HUES64 (cell line): ENCODE measurements around the gene CRABP2.

Experiments used
- H3K27ac ChIP-seq: 2 replicates; pipeline ENCODE4 v1.7.0; 2013; ENCODE audit warnings: low read depth, low read length, inconsistent platforms
- H3K27me3 ChIP-seq: 2 replicates; pipeline ENCODE4 v1.6.1; 2013; ENCODE audit warnings: mild to moderate bottlenecking, low read length; ENCODE audit not compliant: insufficient read depth
- H3K36me3 ChIP-seq: 2 replicates; pipeline ENCODE4 v1.6.1; 2013; ENCODE audit warnings: mild to moderate bottlenecking, low read length; ENCODE audit not compliant: insufficient read depth
- H3K4me1 ChIP-seq: 2 replicates; pipeline ENCODE4 v1.6.1; 2013; ENCODE audit warnings: mild to moderate bottlenecking, low read length, moderate library complexity; ENCODE audit not compliant: insufficient read depth
- H3K4me3 ChIP-seq: 2 replicates; pipeline ENCODE4 v1.5.1; 2013; ENCODE audit warnings: mild to moderate bottlenecking, low read length, moderate library complexity
- H3K9ac ChIP-seq: 2 replicates; pipeline ENCODE4 v1.6.1; 2013; ENCODE audit warnings: mild to moderate bottlenecking, low read depth, low read length
- H3K9me3 ChIP-seq: 2 replicates; pipeline ENCODE4 v1.6.1; 2013; ENCODE audit warnings: low read depth, low read length; ENCODE audit not compliant: insufficient read depth
- WGBS: fragments of 150-250, 120-280 bp; methylation state at CpG from one replicate; pipeline ENCODE4 v1.1.7; 2013; ENCODE audit warnings: missing lambda C conversion rate; 5-methylcytosine and 5-hydroxymethylcytosine counted together

Gene CRABP2

GRCh38 chr1:156696755-156697154, 8.6 kb downstream of the CRABP2 start:
- H3K36me3 ChIP-seq: peaks cover 36% of the 10 kb centered on the region
- no peak overlapping the region for H3K27ac ChIP-seq
- 92% methylated on average over 8 of the region's 8 CpGs for WGBS
- peaks cover 33% of the 10 kb centered on the region for H3K4me1 ChIP-seq
- H3K9ac ChIP-seq: no peak overlapping the region
- H3K27me3 ChIP-seq: no peaks in the 10 kb centered on the region
- H3K4me3 ChIP-seq: no peak overlapping the region
- H3K9me3 ChIP-seq: no peaks in the 10 kb centered on the region

DNA sequence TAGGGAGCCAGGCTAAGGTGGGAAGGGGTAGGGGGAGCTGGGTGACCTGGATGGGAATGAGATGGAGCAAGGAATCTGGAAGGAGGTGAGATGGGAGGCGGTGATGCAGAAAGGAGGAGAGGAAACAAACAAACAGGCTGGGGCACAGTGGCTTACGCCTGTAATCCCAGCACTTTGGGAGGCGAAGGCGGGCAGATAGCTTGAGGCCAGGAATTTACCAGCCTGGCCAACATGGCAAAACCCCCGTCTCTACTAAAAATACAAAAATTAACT, 10.8 kb downstream of the CRABP2 start:
- Histone ChIP-seq H3K27me3 (no peaks in the 10 kb centered on the region; the same call in 1 of the 2 replicates), H3K9me3 (no peaks in the 10 kb centered on the region), H3K4me3 (no peak overlapping the region; the same call in 1 of the 2 replicates), H3K4me1 (peaks cover 48% of the 10 kb centered on the region), H3K27ac (peak overlapping the region; percentile 92), H3K36me3 (peaks cover 16% of the 10 kb centered on the region), H3K9ac (peak overlapping the region; percentile 12; the same call in 1 of the 2 replicates)
- 70% methylated on average over 5 of the region's 5 CpGs for WGBS

DNA sequence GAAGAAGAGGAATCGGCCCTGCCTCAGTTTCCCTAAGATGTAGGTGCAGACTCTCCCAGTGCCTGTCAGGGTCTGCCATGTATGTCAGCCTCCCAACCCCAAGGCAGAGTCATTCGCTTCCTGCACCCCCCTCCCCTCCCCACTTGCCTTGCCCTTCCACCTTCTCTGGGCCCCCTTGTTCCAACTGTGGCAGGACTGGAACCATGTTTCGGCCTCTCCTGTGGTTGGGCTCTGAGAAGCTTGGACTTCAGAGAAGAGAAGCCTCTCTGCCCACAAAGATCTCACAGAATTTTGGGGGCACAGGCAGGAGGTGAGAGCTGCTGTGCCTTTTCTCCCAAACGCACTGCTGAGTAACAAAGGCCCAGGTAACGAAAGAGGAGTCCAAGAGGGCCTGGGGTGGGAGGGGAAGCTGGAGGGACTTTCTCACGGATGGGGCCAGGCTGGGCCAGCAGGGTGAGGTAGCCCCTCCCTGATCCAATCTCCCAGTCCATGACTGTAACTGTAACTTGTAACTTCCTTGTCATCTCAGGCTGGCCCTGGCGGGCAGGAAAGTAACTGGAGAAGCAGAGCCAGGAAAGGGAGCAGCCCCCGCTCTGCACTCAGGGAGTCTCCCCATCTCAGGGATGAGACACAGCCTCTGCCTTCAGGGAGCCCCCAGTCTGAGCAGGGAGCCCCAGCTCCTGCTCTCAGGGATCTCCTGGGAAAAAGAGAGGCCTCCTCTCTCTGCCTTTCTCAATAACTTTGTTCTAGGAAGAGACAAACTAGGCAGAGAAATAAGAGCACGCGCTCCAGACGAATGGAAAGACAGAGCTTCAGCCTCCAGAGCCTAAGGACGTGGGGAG, 11.3 kb downstream of the CRABP2 start:
- Histone ChIP-seq H3K4me1 (peaks cover 52% of the 10 kb centered on the region), H3K4me3 (peak overlapping the region; percentile 41), H3K27me3 (no peaks in the 10 kb centered on the region; the same call in 1 of the 2 replicates), H3K27ac (peak overlapping the region; percentile 92), H3K9ac (peak overlapping the region; percentile 59), H3K36me3 (peaks cover 11% of the 10 kb centered on the region), H3K9me3 (no peaks in the 10 kb centered on the region)
- WGBS: 37% methylated on average over 12 of the region's 12 CpGs

DNA sequence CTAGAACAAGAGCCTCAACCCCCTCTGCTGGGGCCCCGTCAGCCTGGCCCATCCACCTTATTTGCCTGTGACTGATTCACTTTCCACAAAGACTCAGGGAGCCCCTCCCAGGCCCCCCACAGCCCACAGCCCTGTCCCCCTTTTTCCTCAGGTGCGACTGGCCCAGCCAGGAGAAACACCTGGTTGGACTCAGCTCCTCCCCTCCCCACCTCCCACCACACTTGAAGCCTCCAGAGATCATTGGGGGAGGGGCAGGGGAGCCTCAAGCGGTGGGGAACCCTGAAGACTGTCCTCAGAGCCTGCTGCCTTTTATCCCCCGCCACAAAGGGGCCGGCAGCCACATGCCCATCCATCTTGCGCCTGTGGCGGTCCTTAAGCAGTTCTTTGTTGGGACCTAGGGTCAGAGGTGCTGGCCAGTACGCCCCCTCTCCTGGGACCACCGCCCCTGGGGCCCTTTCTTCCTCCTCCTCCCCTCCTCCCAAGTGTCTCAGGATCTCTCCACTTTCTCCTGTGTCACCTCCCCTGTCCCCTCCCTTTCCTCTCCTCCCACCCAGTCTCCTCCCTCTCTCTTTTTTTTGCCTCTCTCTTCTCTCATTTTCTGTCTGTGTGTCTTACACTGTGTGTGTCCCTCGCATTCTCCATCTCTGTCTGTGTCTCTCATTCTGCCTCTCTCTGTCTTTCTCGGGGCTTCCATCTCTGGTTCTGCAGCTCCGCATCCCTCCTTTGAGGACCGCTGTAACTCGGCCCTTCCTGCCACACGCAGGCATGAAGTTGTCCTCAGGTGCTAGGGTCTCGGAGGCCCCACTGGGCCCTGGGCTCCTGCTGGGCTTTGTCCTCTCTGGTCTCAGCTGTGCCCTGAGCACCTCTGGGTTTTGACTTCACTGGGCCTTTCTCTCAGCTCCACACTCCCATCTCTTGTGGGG, 12.2 kb downstream of the CRABP2 start:
- peaks cover 5% of the 10 kb centered on the region; the same call in 1 of the 2 replicates for H3K36me3 ChIP-seq
- peaks cover 52% of the 10 kb centered on the region for H3K4me1 ChIP-seq
- peak overlapping the region; percentile 41 for H3K4me3 ChIP-seq
- no peaks in the 10 kb centered on the region; the same call in 1 of the 2 replicates for H3K27me3 ChIP-seq
- WGBS: 6% methylated on average over 16 of the region's 16 CpGs
- peak overlapping the region; percentile 59 for H3K9ac ChIP-seq
- no peaks in the 10 kb centered on the region for H3K9me3 ChIP-seq
- peak overlapping the region; percentile 92 for H3K27ac ChIP-seq

GRCh38 chr1:156692441-156692924, 12.9 kb downstream of the CRABP2 start:
- H3K4me1 ChIP-seq: peaks cover 52% of the 10 kb centered on the region
- no peaks in the 10 kb centered on the region for H3K36me3 ChIP-seq
- peak overlapping the region; percentile 39 for H3K4me3 ChIP-seq
- H3K9me3 ChIP-seq: no peaks in the 10 kb centered on the region
- H3K27ac ChIP-seq: peak overlapping the region; percentile 92
- H3K27me3 ChIP-seq: no peaks in the 10 kb centered on the region; the same call in 1 of the 2 replicates
- peak overlapping the region; percentile 59 for H3K9ac ChIP-seq
- 6% methylated on average over 13 of the region's 13 CpGs for WGBS

DNA sequence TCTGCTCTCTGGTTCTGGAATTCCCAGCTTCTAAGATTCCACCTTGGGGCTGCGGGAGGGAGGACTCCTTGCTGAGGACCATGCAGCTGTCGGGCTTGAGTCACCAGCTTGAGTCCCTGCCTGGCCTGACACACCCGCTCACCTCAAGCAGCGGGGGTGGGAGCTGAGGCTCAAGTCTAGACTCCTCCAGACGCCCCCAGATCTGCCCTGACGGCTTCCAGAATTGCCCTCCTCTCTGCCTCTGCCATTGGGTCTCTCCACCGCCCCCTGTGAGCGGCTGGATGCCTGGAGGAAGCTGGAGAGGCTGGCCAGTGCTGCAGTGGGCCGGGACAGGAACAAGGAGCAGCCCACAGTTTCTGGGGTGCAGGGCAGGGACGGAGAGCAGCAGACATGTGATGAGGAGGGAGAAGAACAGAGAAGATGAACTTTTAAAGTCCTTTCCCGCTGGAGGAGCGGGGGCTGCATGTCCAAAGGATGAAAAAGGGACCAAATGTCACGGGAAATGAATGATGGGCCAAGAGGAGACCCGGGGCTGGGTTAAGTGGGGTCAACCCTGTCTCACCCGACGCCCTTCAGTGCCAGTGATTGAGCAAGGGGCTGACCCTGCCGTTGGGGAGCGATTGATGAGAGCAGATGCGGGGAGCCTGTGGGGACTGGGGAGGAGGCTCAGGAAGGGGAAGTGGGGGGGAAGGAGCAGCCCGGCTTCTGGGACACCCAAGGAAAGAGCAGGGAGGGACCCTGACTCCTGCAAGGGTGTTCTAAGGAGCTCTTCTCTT, 13.5 kb downstream of the CRABP2 start:
- peaks cover 52% of the 10 kb centered on the region for H3K4me1 ChIP-seq
- H3K9ac ChIP-seq: peak overlapping the region; percentile 59
- WGBS: 16% methylated on average over 20 of the region's 20 CpGs

DNA sequence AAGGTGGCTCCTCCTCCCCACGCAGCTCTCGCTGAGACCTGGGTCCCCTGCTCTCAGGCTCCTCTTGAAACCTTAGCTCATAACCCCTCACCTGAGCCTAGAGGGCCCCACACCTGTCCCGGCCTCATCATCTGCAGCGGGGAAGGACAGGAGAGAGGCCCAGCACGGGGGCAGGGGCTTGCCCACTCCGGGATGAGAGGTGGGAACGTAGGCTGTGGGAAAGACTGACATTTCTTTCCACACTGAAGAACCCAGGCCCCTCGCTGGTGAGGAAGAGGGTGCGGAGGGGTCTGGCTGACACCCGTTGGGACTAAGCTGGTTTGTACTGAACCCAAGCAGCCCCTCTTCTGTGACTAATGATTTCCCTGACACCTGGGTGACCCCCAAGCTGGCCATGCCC, 14.2 kb downstream of the CRABP2 start:
- H3K36me3 ChIP-seq: no peaks in the 10 kb centered on the region
- H3K9me3 ChIP-seq: no peaks in the 10 kb centered on the region
- WGBS: 40% methylated on average over 10 of the region's 10 CpGs
- H3K27me3 ChIP-seq: no peaks in the 10 kb centered on the region; the same call in 1 of the 2 replicates
- H3K4me1 ChIP-seq: peaks cover 52% of the 10 kb centered on the region
- peak overlapping the region; percentile 39; the same call in 1 of the 2 replicates for H3K4me3 ChIP-seq
- H3K9ac ChIP-seq: peak overlapping the region; percentile 21; the same call in 1 of the 2 replicates
- H3K27ac ChIP-seq: peak overlapping the region; percentile 92; the same call in 1 of the 2 replicates

More for the DNA sequence above, 13.5 kb downstream of the CRABP2 start:
- peak overlapping the region; percentile 39 for H3K4me3 ChIP-seq
- no peaks in the 10 kb centered on the region for H3K36me3 ChIP-seq
- H3K27ac ChIP-seq: peak overlapping the region; percentile 92; the same call in 1 of the 2 replicates
- H3K27me3 ChIP-seq: no peaks in the 10 kb centered on the region; the same call in 1 of the 2 replicates
- no peaks in the 10 kb centered on the region for H3K9me3 ChIP-seq

DNA sequence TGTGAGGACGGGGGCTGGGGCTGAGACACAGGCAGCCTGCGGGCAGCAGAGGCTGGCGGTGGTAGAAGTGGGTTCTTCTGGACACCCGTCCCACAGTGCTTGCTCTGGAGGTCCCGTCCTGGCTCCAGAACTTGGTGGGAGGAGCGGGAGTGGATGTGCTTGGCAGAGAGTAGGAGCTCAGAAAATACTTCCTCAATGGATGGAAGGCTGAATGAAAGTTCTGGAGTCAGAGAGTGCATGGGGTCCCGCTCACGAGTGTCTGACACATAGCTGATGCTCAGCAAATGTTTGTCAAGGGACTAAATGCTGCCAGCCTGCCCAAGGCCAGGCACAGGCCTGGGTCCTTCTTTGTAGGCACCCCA, 14.7 kb downstream of the CRABP2 start:
- H3K4me1 ChIP-seq: peaks cover 52% of the 10 kb centered on the region
- WGBS: 66% methylated on average over 8 of the region's 8 CpGs
- H3K9me3 ChIP-seq: no peaks in the 10 kb centered on the region
- H3K27me3 ChIP-seq: no peaks in the 10 kb centered on the region; the same call in 1 of the 2 replicates
- no peaks in the 10 kb centered on the region for H3K36me3 ChIP-seq
- H3K9ac ChIP-seq: no peak overlapping the region
- no peak overlapping the region for H3K27ac ChIP-seq
- H3K4me3 ChIP-seq: peak overlapping the region; percentile 44; the same call in 1 of the 2 replicates

DNA sequence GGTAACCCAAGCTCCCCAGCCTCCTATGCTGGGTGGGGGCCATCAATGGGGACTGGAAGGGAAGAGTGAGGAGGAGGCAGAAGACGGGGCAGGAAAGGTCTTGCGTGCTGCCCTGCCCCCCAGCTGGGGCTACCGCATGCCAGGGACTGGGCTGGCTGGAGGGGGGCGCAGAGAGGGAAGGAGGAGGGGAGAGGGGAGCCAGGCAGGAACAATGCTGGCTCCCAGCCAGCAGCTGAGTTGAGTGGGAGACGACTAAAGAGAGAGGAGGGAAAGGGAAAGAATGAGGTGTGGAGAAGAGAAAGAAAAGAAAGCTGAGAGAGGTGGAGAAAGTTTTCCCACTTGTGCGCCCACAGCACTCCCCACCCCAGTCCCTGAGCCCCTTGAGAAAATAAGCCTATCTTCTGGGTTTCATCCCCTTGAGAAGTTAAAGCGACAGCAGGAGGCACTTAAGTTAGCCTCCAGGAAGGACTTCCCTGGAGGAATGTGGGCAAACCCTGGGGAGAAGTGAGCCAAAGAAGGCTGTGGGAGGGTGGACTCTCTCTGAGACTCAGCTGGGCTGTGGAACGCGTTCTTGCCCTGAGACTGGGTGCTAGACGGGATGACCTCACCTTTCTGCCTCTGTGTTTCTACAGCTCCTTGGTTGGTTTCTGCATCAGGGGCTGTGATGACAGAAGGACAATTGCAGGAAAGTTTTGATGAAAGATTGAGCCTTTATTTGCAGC, 15.3 kb downstream of the CRABP2 start:
- WGBS: 24% methylated on average over 10 of the region's 10 CpGs
- H3K9ac ChIP-seq: no peak overlapping the region
- no peaks in the 10 kb centered on the region; the same call in 1 of the 2 replicates for H3K27me3 ChIP-seq
- H3K27ac ChIP-seq: no peak overlapping the region
- peak overlapping the region; percentile 44 for H3K4me3 ChIP-seq
- H3K4me1 ChIP-seq: peaks cover 52% of the 10 kb centered on the region
- no peaks in the 10 kb centered on the region for H3K36me3 ChIP-seq
- H3K9me3 ChIP-seq: no peaks in the 10 kb centered on the region
